ENCODE measurements around the gene AMN. TPM values are rescaled to one million over a fixed set of nuclear protein-coding genes. Genes with fewer than 3 reads are reported as not detected.

Gene AMN
- total RNA-seq, 4 donors from 2014 or later = 89.1 to 1,110 (median 806) TPM

GRCh38 chr14:102898776-102899515 is 23.5 kb upstream of the AMN start:
- Histone ChIP-seq H3K27ac (peak overlapping the region in 2 of 4 donors; percentile 55 to 82), H3K4me1 (peaks cover 0 to 32% (median 14%) of the 10 kb centered on the region in 4 donors), H3K36me3 (peaks cover 0 to 43% (median 0%) of the 10 kb centered on the region in 3 donors), H3K4me3 (no peak overlapping the region), H3K9me3 (no peaks in the 10 kb centered on the region), H3K27me3 (no peaks in the 10 kb centered on the region)
- peak in 2 of 3 donors; percentile 70 to 76 for DNase-seq
- TF ChIP-seq, protein P1, sequence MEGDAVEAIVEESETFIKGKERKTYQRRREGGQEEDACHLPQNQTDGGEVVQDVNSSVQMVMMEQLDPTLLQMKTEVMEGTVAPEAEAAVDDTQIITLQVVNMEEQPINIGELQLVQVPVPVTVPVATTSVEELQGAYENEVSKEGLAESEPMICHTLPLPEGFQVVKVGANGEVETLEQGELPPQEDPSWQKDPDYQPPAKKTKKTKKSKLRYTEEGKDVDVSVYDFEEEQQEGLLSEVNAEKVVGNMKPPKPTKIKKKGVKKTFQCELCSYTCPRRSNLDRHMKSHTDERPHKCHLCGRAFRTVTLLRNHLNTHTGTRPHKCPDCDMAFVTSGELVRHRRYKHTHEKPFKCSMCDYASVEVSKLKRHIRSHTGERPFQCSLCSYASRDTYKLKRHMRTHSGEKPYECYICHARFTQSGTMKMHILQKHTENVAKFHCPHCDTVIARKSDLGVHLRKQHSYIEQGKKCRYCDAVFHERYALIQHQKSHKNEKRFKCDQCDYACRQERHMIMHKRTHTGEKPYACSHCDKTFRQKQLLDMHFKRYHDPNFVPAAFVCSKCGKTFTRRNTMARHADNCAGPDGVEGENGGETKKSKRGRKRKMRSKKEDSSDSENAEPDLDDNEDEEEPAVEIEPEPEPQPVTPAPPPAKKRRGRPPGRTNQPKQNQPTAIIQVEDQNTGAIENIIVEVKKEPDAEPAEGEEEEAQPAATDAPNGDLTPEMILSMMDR (IDR thresholded peaks at IDR 0.05) = no peak
- no peak for TF ChIP-seq POLR2A (IDR thresholded peaks at IDR 0.05)

- no peaks in the 10 kb centered on the region for H3K27me3 ChIP-seq
- no peak overlapping the region for H3K4me3 ChIP-seq
- H3K36me3 ChIP-seq = peaks cover 0 to 43% (median 0%) of the 10 kb centered on the region in 3 donors
- no peaks in the 10 kb centered on the region for H3K9me3 ChIP-seq
- H3K27ac ChIP-seq = peak overlapping the region in 2 of 4 donors; percentile 55 to 82
- H3K4me1 ChIP-seq = peaks cover 0 to 32% (median 11%) of the 10 kb centered on the region in 4 donors
- no peak for DNase-seq
- TF ChIP-seq POLR2A (IDR thresholded peaks at IDR 0.05) = no peak
- TF ChIP-seq, protein P1 (IDR thresholded peaks at IDR 0.05) = no peak
Observed at GRCh38 chr14:102899516-102899900, 23.0 kb upstream of the AMN start.

DNA sequence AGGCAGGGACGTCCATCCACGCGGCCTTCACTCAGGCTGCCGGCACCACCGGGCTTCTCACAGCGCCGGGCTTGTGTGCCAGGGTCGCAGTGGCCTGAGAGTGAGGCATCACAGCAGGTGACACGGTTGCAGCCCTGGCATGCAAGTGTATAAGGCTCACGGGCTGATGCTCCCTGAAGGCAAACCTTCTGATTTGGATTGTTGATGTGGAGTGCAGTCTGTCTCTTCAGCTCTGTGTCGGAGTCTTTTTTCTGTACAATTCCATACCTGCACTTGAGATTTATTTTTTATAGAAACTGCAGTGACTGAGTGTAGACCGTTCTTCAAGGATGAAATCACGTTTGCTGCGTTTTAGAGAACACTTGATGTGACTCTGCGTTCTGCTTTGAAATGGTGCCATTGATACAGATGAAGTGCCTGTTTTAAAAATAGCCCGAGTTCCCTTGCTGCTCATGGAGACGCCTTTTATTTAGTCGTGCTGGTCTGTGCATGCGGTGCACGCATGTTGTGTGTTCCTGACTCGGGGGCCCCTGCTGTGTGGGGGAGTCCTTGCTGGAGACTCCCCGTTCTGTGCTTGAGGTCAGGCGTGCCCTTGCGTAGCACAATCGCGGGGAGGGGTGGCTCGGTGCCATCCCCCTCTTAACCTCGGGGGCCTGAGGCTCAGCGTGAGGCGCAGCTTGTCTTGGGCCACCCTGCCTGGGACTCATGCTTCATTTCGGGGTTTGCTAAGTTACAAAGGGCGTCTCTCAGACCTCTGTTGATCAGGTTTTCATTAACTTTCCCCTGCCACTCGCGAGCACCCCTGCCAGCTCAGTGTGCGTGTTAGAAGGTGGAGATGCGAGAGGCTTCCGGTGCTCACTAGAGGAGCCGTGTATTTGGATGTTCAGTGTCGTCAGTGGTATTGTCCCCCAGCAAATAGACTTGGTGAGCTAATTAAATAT is 21.6 kb upstream of the AMN start:
- H3K9me3 ChIP-seq = no peaks in the 10 kb centered on the region
- peak overlapping the region in 3 of 4 donors; percentile 18 to 87 (median 82) for H3K27ac ChIP-seq
- H3K36me3 ChIP-seq = peaks cover 0 to 43% (median 0%) of the 10 kb centered on the region in 3 donors
- TF ChIP-seq POLR2A (IDR thresholded peaks at IDR 0.05) = no peak
- TF ChIP-seq, protein P1 (IDR thresholded peaks at IDR 0.05) = no peak
- peak overlapping the region in 2 of 4 donors; percentile 1 to 2 for H3K4me3 ChIP-seq
- peaks cover 0 to 32% (median 11%) of the 10 kb centered on the region in 4 donors for H3K4me1 ChIP-seq
- H3K27me3 ChIP-seq = no peaks in the 10 kb centered on the region
- DNase-seq = peak in 2 of 3 donors; percentile 62 to 70

- H3K36me3 ChIP-seq = peaks cover 0 to 43% (median 0%) of the 10 kb centered on the region in 3 donors
- H3K4me3 ChIP-seq = no peak overlapping the region
- TF ChIP-seq, protein P1 (IDR thresholded peaks at IDR 0.05) = no peak
- H3K27ac ChIP-seq = peak overlapping the region in 2 of 4 donors; percentile 82 to 87
- peak in 2 of 3 donors; percentile 80 to 86 for DNase-seq
- no peaks in the 10 kb centered on the region for H3K27me3 ChIP-seq
- no peaks in the 10 kb centered on the region for H3K9me3 ChIP-seq
- H3K4me1 ChIP-seq = peaks cover 0 to 32% (median 11%) of the 10 kb centered on the region in 4 donors
Observed at GRCh38 chr14:102901633-102902032, 20.8 kb upstream of the AMN start.

- no peak overlapping the region for H3K4me3 ChIP-seq
- H3K4me1 ChIP-seq = peaks cover 0 to 32% (median 11%) of the 10 kb centered on the region in 4 donors
- DNase-seq = no peak
- peaks cover 0 to 46% (median 0%) of the 10 kb centered on the region in 3 donors for H3K36me3 ChIP-seq
- H3K27ac ChIP-seq = peak overlapping the region in 2 of 4 donors; percentile 62 to 82
- no peak for TF ChIP-seq POLR2A (IDR thresholded peaks at IDR 0.05)
- TF ChIP-seq, protein P1 (IDR thresholded peaks at IDR 0.05) = no peak
- no peaks in the 10 kb centered on the region for H3K9me3 ChIP-seq
- H3K27me3 ChIP-seq = no peaks in the 10 kb centered on the region
Observed at GRCh38 chr14:102902086-102902485, 20.4 kb upstream of the AMN start.

All from Peyer's patch (tissue), 4 donors.